Ureter (tissue), 1 donor: Measurements from ENCODE around the gene SUPT3H. TPM values are rescaled to one million over a fixed set of nuclear protein-coding genes. Genes with fewer than 3 reads are reported as not detected.

Experiments
- DNase-seq: peaks from one replicate; pipeline ENCODE4 v3.0.0-alpha.2; 2020; ENCODE audit warnings: low spot score
- total RNA-seq: library from RNA; stranded (reverse); gene quantifications from one replicate; pipeline ENCODE4 v1.2.4, GENCODE V29; 2023
- donor health status: DM: yes; HTN: yes; CAD: no.

The SUPT3H gene
- total RNA-seq, 1 donor from 2014 or later: 17.8 TPM

DNA sequence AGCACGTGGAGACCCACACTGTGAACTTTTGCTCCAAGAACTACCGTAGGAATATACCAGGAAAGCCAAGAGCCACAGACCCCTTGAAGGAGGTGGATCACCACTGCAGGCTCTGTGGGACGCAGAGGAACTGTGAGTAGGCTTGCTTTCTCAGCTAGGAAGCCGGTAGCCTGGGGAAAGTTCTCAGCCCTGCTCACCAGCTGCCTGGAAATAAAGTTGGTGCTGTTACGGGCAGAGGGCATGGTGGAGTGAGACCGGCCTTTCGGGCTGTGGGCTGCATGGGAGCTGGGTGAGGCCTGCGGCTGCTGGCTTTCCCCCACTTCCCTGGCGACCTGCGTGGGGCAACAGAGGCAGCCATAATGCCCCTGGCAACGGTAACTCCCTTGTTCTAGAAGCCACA, 422.6 kb downstream of the SUPT3H start:
- DNase-seq: no peak

GRCh38 chr6:44954281-44954680, 423.5 kb downstream of the SUPT3H start:
- DNase-seq: no peak

DNA sequence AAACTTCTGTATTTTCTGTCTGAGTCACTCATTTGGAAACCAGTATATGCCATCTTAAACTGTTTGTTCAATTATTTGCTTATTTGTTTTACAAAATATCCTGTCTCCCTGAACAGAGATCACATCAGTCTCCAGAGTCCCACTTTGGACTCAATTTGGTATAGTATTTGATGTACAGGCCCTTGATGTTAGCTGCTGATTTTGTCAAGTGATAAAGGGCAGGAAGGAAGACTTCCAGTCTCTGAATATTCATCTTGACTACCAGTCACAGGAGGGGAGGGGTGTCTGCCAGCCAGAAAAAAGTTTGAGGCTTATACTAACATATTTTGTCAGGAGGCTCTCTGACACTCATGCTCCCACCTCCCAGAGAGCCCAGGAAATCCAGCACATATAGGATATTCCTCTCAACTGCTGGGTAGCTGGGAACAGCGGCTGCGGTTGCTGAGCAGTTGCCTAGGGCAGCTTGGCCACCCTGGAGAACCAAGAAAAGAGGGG, 426.4 kb downstream of the SUPT3H start:
- DNase-seq: no peak

GRCh38 chr6:44949596-44950201, 428.0 kb downstream of the SUPT3H start:
- DNase-seq: no peak

DNA sequence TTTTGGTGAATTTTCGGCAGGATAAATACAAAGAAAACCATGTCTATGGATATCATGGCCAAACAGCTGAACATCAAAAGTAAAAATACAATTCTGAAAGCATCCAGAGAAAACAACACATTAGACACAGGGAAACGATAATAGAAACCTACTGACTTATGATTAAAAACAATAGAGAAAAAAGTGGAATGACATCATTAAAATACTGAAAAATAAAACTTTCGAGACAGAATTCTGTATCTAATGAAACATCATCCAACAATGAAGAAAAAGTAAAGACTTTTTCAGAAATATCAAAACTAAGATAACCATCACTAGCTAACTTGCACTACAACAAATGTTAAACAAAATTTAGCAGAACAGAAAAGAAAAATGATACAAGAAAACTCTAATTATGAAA, 434.2 kb downstream of the SUPT3H start:
- DNase-seq: no peak

DNA sequence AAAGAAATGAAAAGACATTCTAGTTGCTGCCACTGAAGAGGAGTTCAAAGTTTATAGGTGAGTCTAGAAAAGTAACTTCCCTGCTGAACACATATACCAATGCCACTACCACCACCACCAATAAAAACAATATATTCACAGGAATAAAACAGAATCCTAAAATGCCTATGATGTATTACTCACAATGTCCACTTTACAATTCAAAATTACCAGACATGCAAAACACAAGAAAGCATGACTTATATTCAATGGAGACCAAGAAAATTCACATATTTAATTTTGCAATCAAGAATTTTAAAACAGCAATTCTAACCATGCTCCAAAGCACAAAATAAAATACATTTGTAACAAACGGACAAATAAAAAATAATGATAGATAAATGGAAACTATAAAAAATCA, 434.9 kb downstream of the SUPT3H start:
- no peak for DNase-seq

GRCh38 chr6:44942201-44942600, 435.5 kb downstream of the SUPT3H start:
- no peak for DNase-seq

DNA sequence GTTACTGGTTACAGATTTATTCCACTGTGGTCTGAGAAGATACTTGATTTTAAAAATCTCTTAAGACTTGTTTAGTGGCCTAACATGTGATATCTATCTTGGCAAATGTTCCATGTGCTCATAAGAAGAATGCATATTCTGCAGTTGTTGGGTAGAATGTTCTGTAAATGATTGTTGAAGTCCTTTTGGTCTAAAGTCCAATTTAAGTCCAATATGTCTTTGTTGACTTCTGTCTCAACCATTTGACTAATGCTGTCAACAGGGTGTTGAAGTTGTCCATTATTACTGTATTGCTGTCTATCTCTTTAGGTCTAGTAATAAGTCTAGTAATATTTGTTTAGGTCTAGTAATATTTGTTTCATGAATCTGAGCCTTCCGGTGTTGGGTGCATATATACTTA, 437.4 kb downstream of the SUPT3H start:
- DNase-seq: no peak

DNA sequence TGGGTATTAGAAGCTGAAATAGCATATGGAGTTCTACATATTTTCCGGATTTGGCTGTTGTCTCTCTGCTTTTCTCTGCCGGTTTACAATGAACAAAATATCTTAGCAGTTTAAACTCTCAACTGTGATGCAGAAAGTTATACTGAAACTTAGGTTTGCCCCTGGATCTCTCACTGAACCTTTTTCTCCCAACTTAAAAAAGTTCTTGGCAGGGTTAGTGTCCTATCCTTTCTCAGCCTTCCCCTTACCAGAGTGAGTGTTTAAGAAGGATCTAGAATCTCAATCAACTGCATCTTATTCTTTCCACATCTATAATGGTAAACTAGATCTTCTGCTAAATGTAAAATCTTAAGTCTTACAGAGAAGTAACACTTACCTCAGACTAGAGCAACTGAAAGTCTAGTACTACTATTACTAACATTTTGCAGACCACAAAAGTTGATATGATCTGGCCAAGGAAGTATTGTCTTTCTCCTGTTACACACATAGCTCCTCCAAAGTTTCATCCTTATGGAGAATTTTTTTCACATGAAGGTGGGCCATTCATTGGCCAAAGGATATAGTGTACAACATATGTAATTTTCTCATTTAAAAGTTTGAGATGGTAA, 441.9 kb downstream of the SUPT3H start:
- no peak for DNase-seq

GRCh38 chr6:44933108-44933507, 444.6 kb downstream of the SUPT3H start:
- DNase-seq: no peak

DNA sequence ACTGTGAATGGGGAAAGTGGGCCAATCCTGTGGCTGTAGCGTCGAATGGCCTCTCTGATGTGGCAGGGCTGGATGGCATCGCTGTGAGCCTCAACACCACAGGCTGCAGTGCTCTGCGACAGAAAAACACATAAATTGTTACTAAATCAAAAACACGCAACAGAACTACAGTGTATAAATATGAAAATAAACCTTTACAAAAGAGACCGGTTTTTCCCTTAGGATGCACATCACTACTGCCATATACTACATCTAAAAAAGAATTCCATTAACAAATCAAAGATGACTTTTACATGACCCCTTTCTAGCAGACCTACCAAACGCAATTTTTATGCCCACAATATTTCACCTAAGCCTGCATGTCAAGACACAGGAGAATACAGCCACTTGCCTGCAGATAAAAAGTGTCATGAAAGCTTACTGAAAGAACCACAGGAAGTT, 445.1 kb downstream of the SUPT3H start:
- no peak for DNase-seq

GRCh38 chr6:44931385-44931784, 446.3 kb downstream of the SUPT3H start:
- DNase-seq: no peak

GRCh38 chr6:44926556-44926955, 451.2 kb downstream of the SUPT3H start:
- DNase-seq: no peak

GRCh38 chr6:44925100-44925739, 452.5 kb downstream of the SUPT3H start:
- no peak for DNase-seq

- DNase-seq: no peak
Measured at GRCh38 chr6:44923444-44923843, 454.3 kb downstream of the SUPT3H start.

DNA sequence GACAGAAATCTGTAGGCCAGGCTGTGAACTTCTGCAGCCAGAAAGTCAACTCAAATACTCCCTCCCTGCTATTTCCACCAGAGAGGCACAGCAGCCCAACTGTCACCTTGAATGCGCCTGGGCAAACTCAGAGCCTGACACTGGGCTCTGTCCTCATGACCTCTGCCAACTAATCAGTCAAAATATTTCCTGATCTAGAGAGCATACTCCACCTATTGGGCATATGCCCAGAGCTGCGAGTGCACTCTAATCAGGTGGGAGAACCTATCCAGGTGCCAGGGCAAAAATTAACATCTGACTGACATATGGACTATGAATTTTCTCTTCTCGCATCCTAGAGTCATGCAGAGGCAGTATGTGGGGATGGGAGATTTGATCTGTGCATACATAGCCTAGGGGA, 455.9 kb downstream of the SUPT3H start:
- DNase-seq: no peak

DNA sequence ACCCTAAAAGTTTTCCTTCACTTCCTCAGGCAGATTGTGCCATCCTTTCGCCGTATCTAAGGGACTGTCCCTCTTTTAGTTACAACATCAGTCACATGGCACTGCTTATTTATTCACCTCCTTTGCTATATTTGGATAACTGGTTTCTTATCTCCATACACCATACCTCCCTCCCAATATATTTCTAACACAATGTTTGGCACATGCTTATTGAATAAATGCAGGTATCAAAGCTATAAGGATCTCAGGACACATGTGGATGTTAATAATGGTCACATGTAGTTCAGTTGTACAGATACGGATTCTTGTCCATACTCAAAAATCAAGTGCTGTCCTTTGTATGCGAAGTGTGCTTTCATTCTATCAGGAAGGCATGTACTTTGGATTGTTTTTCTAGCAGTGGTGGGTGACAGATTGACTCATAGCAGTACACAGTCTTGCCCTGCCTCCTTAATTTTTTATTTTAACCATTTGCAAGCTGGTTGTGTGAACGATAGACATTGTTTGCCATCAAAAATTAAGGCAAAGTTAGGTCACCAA, 456.7 kb downstream of the SUPT3H start:
- no peak for DNase-seq

DNA sequence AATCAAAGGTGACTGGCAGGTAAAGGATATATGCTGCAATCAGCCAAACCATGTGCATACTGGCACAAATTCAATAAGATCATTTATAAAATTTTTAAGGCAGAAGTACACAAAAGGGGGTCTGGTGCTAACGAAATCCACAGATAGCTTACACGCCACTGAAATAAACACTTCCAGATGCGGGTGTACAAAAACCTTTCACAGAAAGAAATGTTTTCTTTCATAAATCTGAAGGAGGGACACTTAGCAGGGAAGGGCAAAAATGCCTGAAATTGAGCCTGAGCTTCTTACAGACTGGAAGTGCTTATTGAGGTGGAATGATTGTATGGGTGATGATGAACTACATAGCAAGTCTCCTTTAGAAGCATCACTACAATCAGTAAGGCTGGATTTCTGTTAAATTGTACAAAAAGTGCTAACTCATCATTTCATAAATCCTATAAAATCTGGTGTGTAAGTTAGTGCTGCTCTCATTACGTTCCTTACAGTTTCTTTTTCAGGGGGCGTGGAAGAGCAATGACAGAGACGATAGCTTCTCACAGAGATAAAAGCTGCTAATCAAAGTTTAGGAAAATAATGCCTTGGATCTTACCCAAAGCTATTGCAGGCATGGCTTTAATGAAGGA, 458.9 kb downstream of the SUPT3H start:
- DNase-seq: no peak

- no peak for DNase-seq
Measured at GRCh38 chr6:44917430-44917829, 460.3 kb downstream of the SUPT3H start.

GRCh38 chr6:44915111-44915510, 462.6 kb downstream of the SUPT3H start:
- DNase-seq: no peak

GRCh38 chr6:44914141-44914540, 463.6 kb downstream of the SUPT3H start:
- no peak for DNase-seq

GRCh38 chr6:44906761-44907160, 471.0 kb downstream of the SUPT3H start:
- no peak for DNase-seq
